Measurements from ENCODE around the gene BSN.

BSN gene

GRCh38 chr3:49719214-49719884, 165.1 kb downstream of the BSN start, which contains the start of gene AMIGO3:
Gene AMIGO3, minus strand, starts transcription at chr3:49719684. Its CDS starts 219 bp downstream, at chr3:49719465.
- DNase-seq = peak; percentile 92
